ENCODE results near the gene NFATC2IP. TPM values are rescaled to one million over a fixed set of nuclear protein-coding genes. Genes with fewer than 3 reads are reported as not detected.
"Not testable (repeated sequence)": the region's sequence is repeated elsewhere in the genome, so short reads cannot be mapped to it uniquely, and the experiment has no call there.

The NFATC2IP gene
- total and polyA plus RNA-seq, 9 of the 15 experiments (the other 6 are each of a cell fraction or from before 2014, with no cell fraction given) = 15.6 to 106 (median 46.9) TPM

GRCh38 chr16:29000019-29000418 is 49.3 kb downstream of the NFATC2IP start:
- Histone ChIP-seq H3K27me3 (ENCODE audit: control insufficient read depth in 2 of 2, insufficient read depth in 2 of 2, low read length in 2 of 2) (no peaks in the 10 kb centered on the region), H2AFZ (ENCODE audit: low read depth, low read length) (no peak overlapping the region), H3K27ac (ENCODE audit: extremely low read depth, low read depth, low read length) (no peak overlapping the region), H3K36me3 (ENCODE audit: control insufficient read depth, insufficient read depth, low read length) (no peaks in the 10 kb centered on the region), H3K4me2 (ENCODE audit: insufficient read depth, low read length) (no peak overlapping the region), H3K9me1 (ENCODE audit: control insufficient read depth, insufficient read depth, low read length) (no peaks in the 10 kb centered on the region), H3K4me3 (no peak overlapping the region), H3K9me3 (replicated peaks; ENCODE audit: control insufficient read depth, insufficient read depth, low read depth, low read length) (no peaks in the 10 kb centered on the region), H3K4me1 (replicated peaks in 1 of 2; ENCODE audit: control insufficient read depth in 2 of 2, insufficient read depth in 2 of 2, low read length in 2 of 2) (peaks cover 0 to 11% of the 10 kb centered on the region in 2 experiments; a peak in 3 of 5 replicates), H3K9ac (ENCODE audit: insufficient read depth in 1 of 2, low read depth in 2 of 2, low read length in 2 of 2) (no peak overlapping the region), H3K79me2 (ENCODE audit: control insufficient read depth, insufficient read depth, low read length) (no peaks in the 10 kb centered on the region), H4K20me1 (replicated peaks; ENCODE audit: control insufficient read depth, insufficient read depth, low read length) (no peaks in the 10 kb centered on the region)
- ATAC-seq (no peak), FAIRE-seq (no peak), DNase-seq (ENCODE audit: extremely low read depth in 1 of 4, low spot score in 3 of 4) (no peak)
- intact Hi-C loops (cut with micrococcal nuclease) (no loop called here), in situ Hi-C loops (cut with MboI) (no loop called here)
- POLR2A ChIA-PET = interaction anchor here (1.7 kb wide), 1 partner anchor 17 kb away, joined by 4 read pairs; no protein-coding TSS in a partner anchor
- CTCF ChIA-PET (ENCODE audit: low intra/inter-chr PET ratio) = no interaction called here
- no TSS peak for BruUV-seq (replicated peaks)
- WGBS (ENCODE audit: insufficient coverage, low coverage, missing lambda C conversion rate) = 86% methylated on average over 2 of the region's 2 CpGs
- TF ChIP-seq ZNF121 (CRISPR knock-in tag; conservative IDR thresholded peaks at IDR 0.05) = peak; percentile 92
- TF ChIP-seq PCBP2 (IDR thresholded peaks at IDR 0.05; ENCODE audit: low read depth, low read length, poor library complexity, severe bottlenecking) = no peak
- TF ChIP-seq KDM1A (IDR thresholded peaks at IDR 0.05) = 0 out of 4 replicates have a peak, but pooled peaks of 1 of the 2 experiments have one; percentile 29

GRCh38 chr16:29004496-29005139 is 53.9 kb downstream of the NFATC2IP start:
- WGBS (ENCODE audit: insufficient coverage, low coverage, missing lambda C conversion rate) = 30% methylated on average over 9 of the region's 9 CpGs
- POLR2A ChIA-PET; H3K79me2 ChIP-seq (ENCODE audit: control insufficient read depth, insufficient read depth, low read length); H3K36me3 ChIP-seq (ENCODE audit: control insufficient read depth, insufficient read depth, low read length); H3K9me1 ChIP-seq (ENCODE audit: control insufficient read depth, insufficient read depth, low read length); in situ Hi-C loops (cut with MboI); H3K9ac ChIP-seq (ENCODE audit: insufficient read depth in 1 of 2, low read depth in 2 of 2, low read length in 2 of 2); H4K20me1 ChIP-seq (replicated peaks; ENCODE audit: control insufficient read depth, insufficient read depth, low read length); ATAC-seq; H3K9me3 ChIP-seq (replicated peaks; ENCODE audit: control insufficient read depth, insufficient read depth, low read depth, low read length); FAIRE-seq; BruUV-seq (replicated peaks); CTCF ChIA-PET (ENCODE audit: low intra/inter-chr PET ratio); H3K27ac ChIP-seq (ENCODE audit: extremely low read depth, low read depth, low read length); intact Hi-C loops (cut with micrococcal nuclease); H3K4me3 ChIP-seq; H3K27me3 ChIP-seq (ENCODE audit: control insufficient read depth in 2 of 2, insufficient read depth in 2 of 2, low read length in 2 of 2); TF ChIP-seq NR4A1 (CRISPR knock-in tag; IDR thresholded peaks at IDR 0.05): not testable (repeated sequence)
- peak in 1 of 4 experiments; percentile 44 for DNase-seq (ENCODE audit: extremely low read depth in 1 of 4, low spot score in 3 of 4)
- peak overlapping the region; percentile 80 for H2AFZ ChIP-seq (ENCODE audit: low read depth, low read length)
- H3K4me1 ChIP-seq (replicated peaks in 1 of 2; ENCODE audit: control insufficient read depth in 2 of 2, insufficient read depth in 2 of 2, low read length in 2 of 2) = peaks cover 22 to 39% of the 10 kb centered on the region in 2 experiments
- H3K4me2 ChIP-seq (ENCODE audit: insufficient read depth, low read length) = peak overlapping the region; percentile 43; the same call in 1 of the 2 replicates
- TF ChIP-seq NR4A1 (tag; IDR thresholded peaks at IDR 0.05) = 0 out of 2 replicates have a peak, but pooled peaks have one; percentile 17

Measured in K562 (cell line).